Transverse colon (tissue), 3 donors: ENCODE measurements around the gene RNF207.

Experiments used
- CTCF ChIP-seq, 5 experiments: fragments of 200-600 bp in 3 of 5; fragments of 450-650 bp in 2 of 5; sonication (generic) in 3 of 5; IDR thresholded peaks; 1 replicate in 2 of 5; 2 replicates in 3 of 5; pipeline ENCODE4 v1.5.1; 2016 to 2017; ENCODE audit warnings: antibody characterized with exemption in 5 of 5, inconsistent platforms in 3 of 5, mild to moderate bottlenecking in 2 of 5, moderate library complexity in 1 of 5
- EP300 ChIP-seq: sonication (generic); formaldehyde crosslinking; IDR thresholded peaks from one replicate; pipeline ENCODE4 v1.6.1; 2017; ENCODE audit warnings: antibody characterized with exemption, low read depth

- TF ChIP-seq CTCF (IDR thresholded peaks at IDR 0.05) (no peak), EP300 (no peak)
Observed at GRCh38 chr1:6199298-6200187, 6.4 kb upstream of the RNF207 start, which contains the start of gene RPL22.
